ENCODE measurements around the gene CCDC91. TPM values are rescaled to one million over a fixed set of nuclear protein-coding genes. Genes with fewer than 3 reads are reported as not detected.
"Not testable (repeated sequence)": the region's sequence is repeated elsewhere in the genome, so short reads cannot be mapped to it uniquely, and the experiment has no call there.

Gene CCDC91
- total and polyA plus RNA-seq, 2 of the 4 experiments (the other 2 are of a cell fraction): 8.6 to 14.7 TPM

GRCh38 chr12:28194621-28195020 is 4.4 kb downstream of the CCDC91 start:
- H2AK9ac ChIP-seq (replicated peaks; ENCODE audit: low read depth, low read length, poor library complexity); CTCF ChIA-PET; H3K27me3 ChIP-seq (ENCODE audit: control insufficient read depth, insufficient read depth, low read length); DNase-seq; H4K91ac ChIP-seq (ENCODE audit: insufficient read depth, low read depth, low read length); H3K4ac ChIP-seq (ENCODE audit: low read depth, low read length); dilution Hi-C loops (cut with HindIII; ENCODE audit: low sequenced_read_pairs, unreplicated experiment); H4K8ac ChIP-seq (ENCODE audit: low read depth in 2 of 2, low read length in 2 of 2); H3K23ac ChIP-seq (ENCODE audit: low read depth, low read length); H3K18ac ChIP-seq (ENCODE audit: low read depth, low read length); H3K14ac ChIP-seq (replicated peaks; ENCODE audit: low read depth, low read length); BruUV-seq (replicated peaks); H4K20me1 ChIP-seq (ENCODE audit: insufficient read depth, low read length); H3K9me3 ChIP-seq (ENCODE audit: control insufficient read depth, insufficient read depth, low read length); ATAC-seq (ENCODE audit: low read depth); H2BK120ac ChIP-seq (ENCODE audit: low read depth, low read length); POLR2A ChIA-PET (ENCODE audit: unreplicated experiment); H3K27ac ChIP-seq (ENCODE audit: insufficient read depth, low read length); H2AFZ ChIP-seq (replicated peaks; ENCODE audit: low read length, poor library complexity); H3K36me3 ChIP-seq (ENCODE audit: control insufficient read depth, insufficient read depth, low read length); H3K56ac ChIP-seq (ENCODE audit: extremely low read depth, insufficient read depth, low read length); H4K5ac ChIP-seq (ENCODE audit: low read depth, low read length); H3K4me2 ChIP-seq (ENCODE audit: low read depth, low read length); H2BK5ac ChIP-seq (ENCODE audit: low read depth, low read length, poor library complexity, severe bottlenecking); H2BK15ac ChIP-seq (ENCODE audit: low read depth, low read length); H3K4me1 ChIP-seq (ENCODE audit: control insufficient read depth, insufficient read depth, low read length); H2BK20ac ChIP-seq (ENCODE audit: low read depth, low read length); H3K4me3 ChIP-seq (ENCODE audit: insufficient read depth, low read depth, low read length); H3K9ac ChIP-seq (ENCODE audit: low read depth, low read length); H2AK5ac ChIP-seq (ENCODE audit: low read depth, low read length); in situ Hi-C loops (cut with MboI; ENCODE audit: low sequenced_read_pairs); H3K9me1 ChIP-seq (ENCODE audit: insufficient read depth, low read length): not testable (repeated sequence)
- intact Hi-C loops (cut with micrococcal nuclease): loop anchor here (5.0 kb wide), 2 partner anchors 227 to 678 kb away; no protein-coding TSS in a partner anchor
- WGBS, 2 experiments (ENCODE audit: extremely low coverage in 2 of 2, insufficient read length in 1 of 2): 95% methylated on average over 5 of the region's 12 CpGs; no CpG with 5 or more reads in 1 of the 2 experiments
- peaks cover 10 to 38% of the 10 kb centered on the region in 2 experiments; a peak in 3 of 4 replicates for H3K79me1 ChIP-seq (ENCODE audit: low read depth in 1 of 2, low read length in 2 of 2)

GRCh38 chr12:28201136-28201535 is 10.9 kb downstream of the CCDC91 start:
- H4K20me1 ChIP-seq (ENCODE audit: insufficient read depth, low read length); H2BK20ac ChIP-seq (ENCODE audit: low read depth, low read length); H3K56ac ChIP-seq (ENCODE audit: extremely low read depth, insufficient read depth, low read length); ATAC-seq (ENCODE audit: low read depth); H3K4me2 ChIP-seq (ENCODE audit: low read depth, low read length); H3K9me1 ChIP-seq (ENCODE audit: insufficient read depth, low read length); H2AK9ac ChIP-seq (replicated peaks; ENCODE audit: low read depth, low read length, poor library complexity); H3K27ac ChIP-seq (ENCODE audit: insufficient read depth, low read length); H3K4me1 ChIP-seq (ENCODE audit: control insufficient read depth, insufficient read depth, low read length); intact Hi-C loops (cut with micrococcal nuclease); H3K36me3 ChIP-seq (ENCODE audit: control insufficient read depth, insufficient read depth, low read length); H2BK120ac ChIP-seq (ENCODE audit: low read depth, low read length); H3K4ac ChIP-seq (ENCODE audit: low read depth, low read length); POLR2A ChIA-PET (ENCODE audit: unreplicated experiment); H3K14ac ChIP-seq (replicated peaks; ENCODE audit: low read depth, low read length); H3K23ac ChIP-seq (ENCODE audit: low read depth, low read length); H3K9ac ChIP-seq (ENCODE audit: low read depth, low read length); dilution Hi-C loops (cut with HindIII; ENCODE audit: low sequenced_read_pairs, unreplicated experiment); H3K18ac ChIP-seq (ENCODE audit: low read depth, low read length); H4K5ac ChIP-seq (ENCODE audit: low read depth, low read length); H3K4me3 ChIP-seq (ENCODE audit: insufficient read depth, low read depth, low read length); H4K91ac ChIP-seq (ENCODE audit: insufficient read depth, low read depth, low read length); H2BK5ac ChIP-seq (ENCODE audit: low read depth, low read length, poor library complexity, severe bottlenecking); DNase-seq; in situ Hi-C loops (cut with MboI; ENCODE audit: low sequenced_read_pairs); H4K8ac ChIP-seq (ENCODE audit: low read depth in 2 of 2, low read length in 2 of 2); CTCF ChIA-PET; BruUV-seq (replicated peaks); H3K9me3 ChIP-seq (ENCODE audit: control insufficient read depth, insufficient read depth, low read length); H3K27me3 ChIP-seq (ENCODE audit: control insufficient read depth, insufficient read depth, low read length); H2AK5ac ChIP-seq (ENCODE audit: low read depth, low read length); H2BK15ac ChIP-seq (ENCODE audit: low read depth, low read length); H2AFZ ChIP-seq (replicated peaks; ENCODE audit: low read length, poor library complexity): not testable (repeated sequence)
- no CpG with 5 or more reads among the region's 30 CpGs for WGBS, 2 experiments (ENCODE audit: extremely low coverage in 2 of 2, insufficient read length in 1 of 2)
- peaks cover 7 to 14% of the 10 kb centered on the region in 2 experiments; a peak in 3 of 4 replicates for H3K79me1 ChIP-seq (ENCODE audit: low read depth in 1 of 2, low read length in 2 of 2)

All from IMR-90 (cell line).